Stimulated activated CD8-positive, alpha-beta memory T cell treated with anti-CD3 and anti-CD28 coated beads, Interleukin-7, amount 100 ng/mL, for 24 hours (primary cell): ENCODE measurements around the gene PROP1.
"Not testable (repeated sequence)": the region's sequence is repeated elsewhere in the genome, so short reads cannot be mapped to it uniquely, and the experiment has no call there.

Experiments used
- DNase-seq: peaks from one replicate; pipeline ENCODE4 v3.0.0-alpha.2; 2020; ENCODE audit warnings: low read depth

PROP1 gene

GRCh38 chr5:177945145-177945544, 50.9 kb downstream of the PROP1 start:
- not testable (repeated sequence) for DNase-seq

GRCh38 chr5:177943805-177944736, 52.0 kb downstream of the PROP1 start:
- not testable (repeated sequence) for DNase-seq

GRCh38 chr5:177942896-177943295, 53.1 kb downstream of the PROP1 start:
- DNase-seq, result not testable (repeated sequence)
